Measurements from ENCODE around the gene EXOC4.
"Not testable (repeated sequence)": the region's sequence is repeated elsewhere in the genome, so short reads cannot be mapped to it uniquely, and the experiment has no call there.

EXOC4 gene

DNA sequence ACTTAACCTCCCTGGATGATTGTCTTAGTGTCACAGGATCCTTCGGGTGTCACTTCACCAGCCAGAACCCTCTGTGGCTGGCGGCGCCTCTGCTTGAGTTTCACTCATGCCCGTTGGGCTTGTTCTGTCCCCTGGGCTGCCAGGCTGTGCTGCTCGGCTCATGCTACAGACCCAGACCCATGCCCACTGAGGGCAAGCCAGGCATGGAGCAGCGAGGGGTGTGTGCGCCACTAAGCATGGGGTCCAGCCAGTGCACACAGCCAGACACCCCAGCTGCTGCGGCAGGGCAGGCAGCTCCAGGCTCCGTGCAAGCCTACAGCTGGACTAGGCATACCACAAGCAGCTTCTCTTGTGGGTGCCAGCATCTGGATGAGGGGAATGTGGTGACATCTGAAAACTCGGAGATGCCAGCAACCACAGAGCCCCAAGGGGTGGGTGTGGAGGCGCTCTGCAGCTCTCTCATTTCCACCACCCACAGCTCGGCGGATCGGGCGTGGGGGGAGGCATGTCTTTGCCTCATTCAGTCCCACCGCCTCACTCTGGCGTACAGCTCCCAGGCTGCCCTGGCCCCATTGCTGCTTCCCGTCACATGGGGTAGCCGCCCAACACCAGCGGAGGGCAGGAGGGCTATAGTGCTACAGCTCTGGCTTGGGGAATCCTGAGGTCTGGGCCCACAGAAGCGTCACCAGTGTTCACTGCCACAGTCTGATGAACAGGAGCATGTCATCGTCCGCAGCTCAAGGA lies 604.7 kb downstream of the EXOC4 start:
- no peak for DNase-seq (ENCODE audit: low read depth in 4 of 4, low spot score in 1 of 4)

DNA sequence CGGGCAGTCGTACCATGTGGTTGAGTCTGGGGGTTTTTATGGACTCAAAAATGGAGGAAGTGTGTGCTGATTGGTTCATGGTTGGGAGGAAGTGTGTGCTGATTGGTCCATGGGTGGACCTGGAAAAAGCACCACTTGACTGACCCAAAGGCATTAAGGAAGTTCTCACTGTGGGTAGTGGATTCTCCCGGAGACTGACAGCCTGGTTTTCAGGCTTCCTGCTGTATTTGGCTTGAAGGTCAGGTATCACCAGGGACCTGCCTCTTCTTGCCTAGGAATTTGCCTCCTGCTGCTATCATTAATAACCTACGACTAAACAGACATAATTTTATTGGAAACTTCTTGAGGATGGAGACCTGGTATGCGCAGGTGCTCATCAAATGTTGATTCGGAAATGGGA lies 605.4 kb downstream of the EXOC4 start:
- no peak for DNase-seq (ENCODE audit: low read depth in 4 of 4, low spot score in 1 of 4)

DNA sequence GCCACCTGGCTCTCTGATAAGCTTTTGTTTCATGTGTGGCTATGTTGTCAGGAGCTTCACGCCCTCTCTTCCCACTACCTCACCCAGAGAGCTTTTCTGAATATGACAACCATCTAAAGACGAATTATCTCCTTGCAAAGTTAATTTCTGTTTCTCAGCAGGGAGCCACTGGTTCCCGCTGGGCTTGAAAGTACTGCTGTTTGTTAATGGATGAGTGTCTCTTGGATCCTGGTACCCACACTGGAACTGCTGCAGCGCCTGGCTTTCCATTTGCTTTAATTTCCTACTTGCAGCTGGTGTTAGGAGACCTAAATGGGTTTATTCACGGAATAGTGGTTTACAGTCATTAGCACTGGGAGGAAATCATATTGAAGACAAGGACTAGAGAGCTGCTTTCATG lies 606.4 kb downstream of the EXOC4 start:
- DNase-seq (ENCODE audit: low read depth in 4 of 4, low spot score in 1 of 4) = no peak

DNA sequence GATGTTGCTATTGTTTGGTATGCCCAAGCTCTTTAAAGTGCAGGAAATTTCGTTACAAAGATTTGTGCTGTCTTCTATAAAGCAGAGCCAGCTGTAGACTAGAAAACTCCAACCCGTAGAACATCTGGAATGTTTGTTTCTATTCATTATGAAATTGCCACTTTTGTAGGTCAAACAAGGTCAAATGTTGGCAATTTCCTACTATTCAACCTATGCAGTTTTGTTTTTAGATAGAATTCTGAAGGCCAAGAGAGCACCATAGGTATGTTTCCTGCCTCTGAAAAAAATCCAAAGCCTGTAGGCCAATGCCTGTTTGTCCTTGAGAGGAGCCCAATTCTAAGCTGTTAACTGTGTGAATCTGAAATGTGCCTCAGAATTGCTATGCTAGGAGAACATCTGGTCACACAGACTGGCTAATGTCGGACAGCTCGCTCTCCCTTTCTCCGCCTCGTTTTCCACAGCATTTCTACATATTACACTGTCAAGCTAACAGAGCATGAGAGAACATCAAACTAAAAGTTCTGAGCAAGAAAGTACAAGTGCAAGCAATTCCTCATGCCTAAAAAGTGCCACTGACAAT lies 607.1 kb downstream of the EXOC4 start:
- DNase-seq (ENCODE audit: low read depth in 4 of 4, low spot score in 1 of 4) = no peak

DNA sequence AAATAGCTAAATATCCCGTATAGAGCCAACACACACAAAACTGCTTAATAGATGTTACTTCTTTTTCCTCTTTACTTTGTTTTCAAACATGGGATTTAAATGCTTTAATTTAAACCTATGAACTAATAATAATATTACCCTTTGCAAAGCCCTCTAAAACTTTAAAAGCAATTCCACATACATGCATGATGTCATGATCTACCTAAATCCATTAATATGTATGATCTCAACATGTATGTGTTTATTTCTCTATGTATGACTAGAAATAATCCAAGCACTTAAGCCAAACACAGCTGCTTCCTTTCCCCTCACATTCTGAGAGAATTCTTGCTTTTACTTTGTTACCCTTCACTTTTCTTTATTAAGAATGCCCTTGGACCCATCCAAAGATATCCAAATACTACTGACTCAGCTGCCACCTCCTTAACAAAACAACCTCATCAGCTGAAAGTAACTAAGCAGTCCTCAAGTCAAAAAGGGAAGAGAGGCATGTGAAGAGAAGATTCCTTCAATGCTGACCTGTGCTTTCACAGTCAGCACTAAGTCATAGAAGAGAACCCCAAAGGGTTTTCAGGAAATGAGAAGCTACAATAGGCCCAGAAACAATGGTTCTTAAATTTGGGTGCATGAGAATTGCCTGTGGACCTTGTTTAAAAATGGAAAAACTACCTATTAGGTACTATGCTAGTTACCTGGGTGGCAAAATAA lies 607.9 kb downstream of the EXOC4 start:
- no peak for DNase-seq (ENCODE audit: low read depth in 4 of 4, low spot score in 1 of 4)

DNA sequence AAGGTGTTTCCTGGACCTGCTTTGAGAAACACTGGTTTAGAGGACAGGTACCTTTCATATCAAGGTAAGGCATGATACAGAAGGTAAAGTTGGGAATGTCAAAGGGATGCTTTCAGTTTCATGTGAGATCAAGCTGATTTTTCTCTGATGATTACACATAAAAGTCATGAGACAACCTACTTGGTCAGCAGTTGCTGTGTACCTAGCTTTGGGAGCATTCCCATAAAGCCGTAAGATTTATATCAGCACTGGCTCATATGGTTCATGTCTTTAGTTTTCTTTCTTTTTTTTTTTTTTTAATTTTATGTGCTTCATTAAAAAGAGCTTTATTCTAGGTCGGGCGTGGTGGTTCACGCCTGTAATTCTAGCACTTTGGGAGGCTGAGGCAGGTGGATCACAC lies 609.0 kb downstream of the EXOC4 start:
- no peak for DNase-seq (ENCODE audit: low read depth in 4 of 4, low spot score in 1 of 4)

DNA sequence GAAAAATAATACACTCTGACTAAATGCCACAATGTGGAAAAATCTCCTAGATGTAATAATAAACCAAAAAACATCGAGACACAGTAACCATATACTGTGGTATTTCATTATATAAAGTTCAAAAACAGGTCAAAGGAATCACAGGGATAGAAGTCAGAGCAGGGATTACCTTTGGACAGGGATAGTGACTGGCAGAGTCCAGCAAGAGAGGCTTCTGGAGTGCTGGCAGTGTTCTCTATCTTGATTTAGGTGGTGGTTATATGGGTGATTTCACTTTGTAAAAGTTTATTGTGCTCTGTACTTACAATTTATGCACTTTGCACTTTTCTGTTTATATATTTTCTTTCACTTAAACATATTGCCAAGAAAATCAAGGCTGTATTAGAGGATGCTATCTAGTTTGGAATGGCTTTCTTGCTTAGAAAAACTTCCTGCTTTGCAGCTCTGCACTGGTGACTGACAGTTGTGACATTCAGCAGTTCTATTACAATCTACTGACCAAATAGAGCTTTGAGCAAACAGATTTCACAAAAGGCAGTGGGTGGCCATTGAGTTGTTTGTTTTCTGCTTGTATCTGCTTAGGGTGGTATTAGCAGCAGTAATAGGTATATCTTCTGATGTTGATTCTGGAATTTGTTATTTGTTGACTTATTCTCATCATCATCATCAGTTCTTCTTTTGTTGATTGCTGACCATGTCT lies 610.6 kb downstream of the EXOC4 start:
- DNase-seq (ENCODE audit: low read depth in 4 of 4, low spot score in 1 of 4) = no peak

DNA sequence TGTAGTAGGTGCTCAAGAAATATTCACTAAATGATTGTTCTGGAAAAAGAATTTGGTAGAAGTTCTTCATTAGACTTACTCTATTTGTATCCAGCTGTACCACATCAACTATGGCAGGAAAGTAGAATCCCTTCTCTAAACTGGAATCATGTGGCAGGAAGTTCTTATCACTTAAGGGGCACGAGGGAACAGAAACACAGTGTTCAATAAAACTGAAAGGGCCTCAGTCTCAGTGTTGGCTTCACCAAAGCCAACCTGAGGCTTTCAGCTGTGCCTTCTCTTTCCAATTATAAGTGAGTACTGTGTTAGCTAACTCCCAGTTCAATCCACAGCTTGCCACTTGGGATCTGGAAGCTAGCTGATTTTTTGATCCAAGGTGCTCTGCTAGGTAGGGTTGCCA lies 616.7 kb downstream of the EXOC4 start:
- no peak for DNase-seq (ENCODE audit: low read depth in 4 of 4, low spot score in 1 of 4)

DNA sequence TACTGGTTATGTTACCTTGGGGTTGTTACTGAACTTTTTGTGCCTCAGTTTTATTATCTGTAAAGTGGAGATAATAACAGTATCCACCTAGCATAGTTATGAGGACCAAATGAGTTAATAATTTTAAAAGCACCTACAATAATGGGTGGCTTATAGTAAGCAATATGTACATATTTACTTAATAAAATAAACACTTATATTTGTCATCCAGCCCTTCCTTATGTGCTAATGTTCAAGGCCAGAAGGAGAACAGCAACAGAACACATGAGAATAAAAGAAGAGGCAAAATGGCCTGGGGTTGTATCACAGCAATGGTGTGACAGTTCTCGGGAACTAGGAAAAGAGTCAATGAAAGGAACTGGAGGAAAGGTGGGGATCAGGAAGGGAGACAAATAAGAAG lies 618.9 kb downstream of the EXOC4 start:
- DNase-seq (ENCODE audit: low read depth in 4 of 4, low spot score in 1 of 4) = no peak

DNA sequence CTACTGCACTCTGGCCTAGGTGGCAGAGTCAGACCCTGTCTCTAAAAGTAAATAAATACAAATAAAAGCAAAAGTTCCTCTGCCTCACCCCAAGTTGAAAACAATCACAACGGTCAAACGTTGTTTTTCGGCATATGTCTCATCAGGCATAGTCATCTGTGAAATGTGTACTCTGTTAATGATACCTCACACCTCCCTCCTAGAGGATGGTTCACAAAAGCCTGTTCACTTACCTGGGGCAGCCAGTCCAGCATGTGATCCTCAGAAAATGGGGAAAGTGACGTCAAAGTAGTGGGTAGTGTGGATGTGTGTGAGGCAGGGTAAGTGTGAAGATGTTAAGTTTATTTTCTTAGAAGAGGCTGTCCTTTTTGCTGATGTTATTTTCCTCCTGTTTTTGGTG lies 620.3 kb downstream of the EXOC4 start:
- DNase-seq (ENCODE audit: low read depth in 4 of 4, low spot score in 1 of 4) = no peak

DNA sequence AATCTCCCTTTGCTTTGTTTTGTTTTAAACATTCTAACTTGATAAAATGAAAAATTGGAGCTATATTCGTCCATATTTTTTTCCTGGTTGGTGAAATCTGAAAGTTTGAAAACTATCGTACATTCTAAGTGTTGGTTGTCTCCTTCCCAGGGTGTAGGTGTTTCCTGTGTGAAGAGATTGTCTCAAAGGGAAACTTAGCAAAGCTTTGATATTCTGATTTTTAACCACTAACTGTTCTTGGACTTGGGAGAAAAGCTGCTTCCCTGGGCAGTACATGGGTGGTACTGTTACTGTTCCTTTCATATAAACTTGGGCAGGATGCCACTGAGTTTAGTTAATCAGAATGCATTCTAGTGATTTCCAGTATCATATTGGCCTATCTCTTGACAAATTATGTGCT lies 620.8 kb downstream of the EXOC4 start:
- DNase-seq (ENCODE audit: low read depth in 4 of 4, low spot score in 1 of 4) = no peak

DNA sequence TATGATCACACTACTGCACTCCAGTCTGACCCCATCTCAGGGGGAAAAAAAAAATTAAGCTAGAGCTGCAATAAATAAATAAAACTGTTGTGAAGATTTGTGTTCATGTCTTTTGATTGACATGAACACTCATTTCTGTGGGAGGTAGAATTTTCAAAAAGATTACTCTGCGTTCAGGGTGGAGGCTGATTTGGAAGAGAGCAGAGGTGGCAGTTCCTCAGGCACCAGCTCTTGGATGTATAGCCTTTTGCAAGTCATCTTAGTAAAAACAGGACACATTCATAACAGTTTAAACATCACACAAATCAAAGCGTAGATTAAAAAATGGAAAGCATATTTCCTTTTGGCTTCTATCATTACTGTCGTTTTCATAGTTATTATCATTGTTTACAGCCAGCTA lies 630.7 kb downstream of the EXOC4 start:
- no peak for DNase-seq (ENCODE audit: low read depth in 4 of 4, low spot score in 1 of 4)

DNA sequence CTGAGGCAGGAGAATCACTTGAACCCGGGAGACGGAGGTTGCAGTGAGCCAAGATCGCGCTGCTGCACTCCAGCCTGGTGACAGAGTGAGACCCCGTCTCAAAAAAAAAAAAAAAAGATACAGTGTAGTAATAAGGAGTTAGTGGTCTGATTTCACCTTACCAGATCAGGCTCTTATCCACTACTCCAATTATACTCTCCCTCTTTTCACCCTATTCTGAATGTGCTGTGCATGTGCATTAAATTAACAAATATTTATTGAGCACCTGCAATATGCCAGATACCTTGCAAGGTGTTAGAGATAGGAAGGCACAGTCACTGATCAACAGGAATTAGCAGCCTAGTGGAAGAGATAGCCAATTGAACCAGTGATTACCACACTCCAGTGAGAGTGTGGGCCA lies 632.3 kb downstream of the EXOC4 start:
- DNase-seq (ENCODE audit: low read depth in 4 of 4, low spot score in 1 of 4) = no peak

DNA sequence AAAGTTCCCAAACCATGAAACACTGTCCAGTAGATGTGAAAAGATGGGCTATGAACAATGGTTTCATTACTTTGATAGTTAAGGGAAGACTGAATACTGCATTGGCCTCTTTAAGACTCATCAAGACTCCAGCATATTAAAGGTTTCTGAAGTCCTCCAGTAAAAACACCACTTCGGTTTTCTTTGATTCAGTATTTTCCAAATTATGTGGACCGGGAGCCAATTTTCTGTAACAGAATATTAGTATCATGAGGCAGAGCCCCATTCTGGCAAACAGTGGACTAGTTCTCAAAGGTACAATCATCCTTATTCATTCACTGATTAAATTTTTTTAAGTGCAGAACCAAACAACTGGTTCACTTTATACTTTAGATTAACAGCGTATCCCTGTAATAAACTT lies 633.2 kb downstream of the EXOC4 start:
- DNase-seq (ENCODE audit: low read depth in 4 of 4, low spot score in 1 of 4) = no peak

DNA sequence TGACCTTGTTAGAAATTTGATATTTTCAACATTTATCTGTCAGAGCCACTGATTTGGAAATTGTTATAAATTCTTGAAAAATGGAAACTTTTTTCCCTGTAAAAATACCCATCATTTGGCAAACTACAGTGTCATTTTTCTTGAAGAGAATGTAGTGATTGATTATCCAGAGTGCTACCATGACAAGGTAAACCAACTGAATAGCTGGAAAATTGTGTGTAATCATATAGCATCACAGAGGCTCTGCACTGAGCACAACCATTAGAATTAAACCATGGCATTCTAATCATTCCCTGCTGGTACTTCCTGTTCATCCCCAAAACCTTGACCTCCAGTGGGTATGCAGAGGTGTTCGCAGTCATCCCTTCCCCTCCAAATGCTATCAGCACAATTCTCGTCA lies 633.9 kb downstream of the EXOC4 start:
- DNase-seq (ENCODE audit: low read depth in 4 of 4, low spot score in 1 of 4) = no peak

DNA sequence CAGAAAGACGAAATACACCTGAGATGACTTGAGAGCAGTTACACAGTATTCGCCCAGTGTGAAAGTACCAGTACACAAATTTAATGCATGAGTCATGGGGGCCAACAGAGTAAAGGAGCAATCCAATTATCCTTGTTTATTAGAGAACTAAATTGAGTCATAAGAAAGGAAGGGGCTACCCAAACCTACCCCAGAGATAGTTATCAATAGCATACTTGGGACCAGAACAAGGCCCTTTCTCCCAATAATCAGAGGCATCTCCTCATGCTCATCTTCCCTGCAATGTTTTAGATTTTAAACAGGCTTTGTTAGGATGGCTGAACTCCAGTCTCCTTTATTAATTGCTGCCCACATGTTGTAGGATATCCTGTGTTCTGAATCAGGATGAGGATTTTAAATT lies 634.6 kb downstream of the EXOC4 start:
- DNase-seq (ENCODE audit: low read depth in 4 of 4, low spot score in 1 of 4) = no peak

DNA sequence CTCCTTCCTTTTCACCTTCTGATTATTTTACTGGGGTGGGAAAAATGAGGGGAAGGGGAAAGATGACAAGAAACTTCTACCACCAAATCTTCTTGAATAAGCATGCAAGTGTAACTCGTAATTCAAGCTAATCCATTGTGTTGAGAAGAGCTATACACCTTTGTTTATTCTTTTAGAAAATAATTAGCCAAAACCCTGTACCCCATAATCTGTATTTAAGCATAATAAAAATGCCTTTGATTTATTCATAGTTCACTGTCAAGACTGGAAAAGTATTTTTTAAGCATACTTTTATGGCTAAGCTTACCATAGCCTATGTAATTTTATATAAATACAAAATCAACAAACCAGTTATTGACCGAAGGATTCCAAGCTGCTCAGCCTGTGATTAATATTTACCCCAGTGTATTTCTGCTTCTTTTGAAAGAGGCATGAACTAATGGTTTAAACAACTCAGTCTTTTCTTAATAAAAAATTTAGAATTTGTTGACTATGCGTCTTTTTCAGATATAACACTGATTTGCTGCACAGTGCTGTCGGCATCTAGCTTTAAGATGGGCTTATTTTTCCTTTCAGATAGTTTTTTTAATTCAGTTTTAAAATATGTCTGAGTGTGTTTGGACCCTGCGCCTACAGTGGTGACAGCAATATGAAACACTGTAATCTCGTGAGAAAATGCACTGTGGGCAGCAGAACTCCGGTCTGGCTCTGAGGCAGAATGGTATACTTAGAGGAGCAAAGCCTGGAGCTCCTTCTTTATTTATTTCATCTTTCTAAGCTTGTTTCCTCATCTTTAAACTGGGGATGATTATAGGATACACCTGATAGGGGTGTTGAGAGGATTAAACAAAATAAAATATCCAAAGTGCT lies 635.4 kb downstream of the EXOC4 start:
- DNase-seq (ENCODE audit: low read depth in 4 of 4, low spot score in 1 of 4) = no peak

DNA sequence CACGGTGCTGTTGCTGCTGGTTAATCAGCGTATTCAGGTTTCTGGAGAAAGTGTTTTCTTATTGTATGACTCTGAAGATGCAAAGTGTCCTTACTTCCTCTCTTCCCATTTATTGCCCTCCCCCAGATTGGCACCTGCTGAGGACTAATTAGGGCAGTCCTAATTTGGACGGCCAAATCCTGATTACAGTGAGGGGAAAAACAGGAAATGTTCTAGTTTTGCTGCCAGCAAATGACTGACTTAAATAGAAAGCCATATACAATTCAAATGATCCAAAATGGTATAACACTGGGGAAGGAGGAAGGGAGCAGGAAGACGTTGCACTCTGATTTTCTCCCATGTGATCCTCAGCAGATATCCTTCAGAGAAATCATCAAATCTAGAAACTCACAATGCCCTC lies 651.9 kb downstream of the EXOC4 start:
- no peak for DNase-seq (ENCODE audit: low read depth in 4 of 4, low spot score in 1 of 4)

DNA sequence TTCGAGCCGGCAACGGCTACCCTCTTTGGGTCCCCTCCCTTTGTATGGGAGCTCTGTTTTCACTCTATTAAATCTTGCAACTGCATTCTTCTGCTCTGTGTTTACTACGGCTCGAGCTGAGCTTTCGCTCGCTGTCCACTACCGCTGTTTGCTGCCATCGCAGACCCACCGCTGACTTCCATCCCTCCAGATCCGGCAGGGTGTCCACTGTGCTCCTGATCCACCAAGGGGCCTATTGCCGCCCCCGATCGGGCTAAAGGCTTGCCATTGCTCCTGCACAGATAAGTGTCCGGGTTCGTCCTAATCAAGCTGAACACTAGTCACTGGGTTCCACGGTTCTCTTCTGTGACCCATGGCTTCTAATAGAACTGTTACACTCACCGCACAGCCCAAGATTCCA lies 653.7 kb downstream of the EXOC4 start:
- DNase-seq (ENCODE audit: low read depth in 4 of 4, low spot score in 1 of 4) = not testable (repeated sequence)

DNA sequence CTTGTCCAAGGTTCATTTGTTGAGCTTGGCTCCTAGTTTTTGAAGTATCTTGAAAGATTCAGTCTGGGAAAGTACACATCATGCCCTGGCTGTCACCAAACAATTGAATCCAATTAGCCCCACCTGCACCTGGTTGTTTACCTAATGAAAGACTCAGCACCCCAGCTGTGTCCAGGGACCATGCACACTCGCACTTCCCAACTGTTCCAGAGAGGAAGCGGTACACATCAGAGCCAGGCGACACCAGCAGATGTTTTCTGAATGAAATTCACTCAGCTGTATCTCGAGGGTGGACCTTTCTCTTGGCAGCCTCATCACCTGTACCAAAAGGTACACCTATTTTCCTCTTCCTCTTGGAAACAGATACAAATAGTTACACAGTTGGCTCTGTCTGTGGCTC lies 657.9 kb downstream of the EXOC4 start:
- no peak for DNase-seq (ENCODE audit: low read depth in 4 of 4, low spot score in 1 of 4)

DNA sequence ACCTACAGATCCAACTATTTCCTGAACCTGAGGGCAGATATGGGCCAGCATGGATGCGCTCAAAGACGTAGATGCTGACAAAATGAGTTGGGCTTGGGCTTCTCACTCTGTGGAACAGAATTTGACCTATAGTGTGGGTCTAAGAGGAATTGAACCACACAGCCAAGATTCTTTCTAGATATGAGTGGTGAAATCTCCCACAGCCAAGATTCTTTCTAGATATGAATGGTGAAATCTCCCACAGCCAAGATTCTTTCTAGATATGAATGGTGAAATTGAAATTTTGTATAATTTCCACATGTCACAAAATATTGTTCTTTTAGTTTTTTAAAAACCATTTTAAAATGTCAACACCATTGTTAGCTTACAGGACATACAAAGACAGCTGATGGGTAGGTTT lies 658.8 kb downstream of the EXOC4 start:
- no peak for DNase-seq (ENCODE audit: low read depth in 4 of 4, low spot score in 1 of 4)

Measured in stimulated activated CD4-positive, alpha-beta T cell treated with anti-CD3 and anti-CD28 coated beads, Interleukin-1b, Interleukin-23, amount 100 ng/mL, for 24 hours (primary cell).